HepG2 (cell line): ENCODE measurements around the gene TXNRD1.
"Not testable (repeated sequence)": the region's sequence is repeated elsewhere in the genome, so short reads cannot be mapped to it uniquely, and the experiment has no call there.

Experiments
- FOXM1 ChIP-seq: sonication (generic); formaldehyde crosslinking; IDR thresholded peaks from 2 replicates; pipeline ENCODE4 v1.5.0; 2020; ENCODE audit warnings: missing genetic modification reagents
- RFX5 ChIP-seq: IDR thresholded peaks from 2 replicates; pipeline ENCODE4 v1.6.1; 2011; ENCODE audit warnings: low read depth, low read length, improper control_type of control experiment
- ZNF138 ChIP-seq: sonication (generic); formaldehyde crosslinking; IDR thresholded peaks from 2 replicates; pipeline ENCODE4 v1.5.0; 2020; ENCODE audit warnings: mild to moderate bottlenecking, low read depth, missing genetic modification reagents

DNA sequence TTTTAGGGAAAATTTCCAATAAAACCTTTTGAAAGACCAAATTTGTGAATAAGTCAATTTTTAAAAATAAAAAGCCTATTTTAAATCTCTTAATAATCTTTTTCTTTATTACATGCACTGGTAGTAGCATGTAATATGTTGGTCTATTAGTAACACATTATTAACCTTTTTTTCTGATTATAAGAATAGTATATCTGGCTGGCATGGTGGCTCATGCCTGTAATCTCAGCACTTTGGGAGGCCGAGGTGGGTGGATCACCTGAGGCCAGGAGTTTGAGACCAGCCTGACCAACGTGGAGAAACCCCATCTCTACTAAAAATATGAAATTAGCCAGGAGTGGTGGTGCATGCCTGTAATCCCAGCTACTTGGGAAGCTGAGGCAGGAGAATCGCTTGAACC lies 116.7 kb downstream of the TXNRD1 start:
- not testable (repeated sequence) for TF ChIP-seq RFX5, ZNF138, FOXM1
